H9 (cell line): Measurements from ENCODE around the gene AIF1L. TPM values are rescaled to one million over a fixed set of nuclear protein-coding genes. Genes with fewer than 3 reads are reported as not detected.

Source experiments
- DNase-seq: peaks from one replicate; pipeline ENCODE4 v3.0.0-alpha.2; 2017
- H2AFZ ChIP-seq: one replicate; pipeline ENCODE4 v1.6.1; 2013; ENCODE audit warnings: mild to moderate bottlenecking, low read length, control low read depth, moderate library complexity
- H2AK5ac ChIP-seq: 2 replicates; pipeline ENCODE4 v1.6.1; 2013; ENCODE audit warnings: low read length, control low read depth, mixed read lengths; ENCODE audit not compliant: insufficient read length
- H2BK120ac ChIP-seq: one replicate; pipeline ENCODE4 v1.6.1; 2013; ENCODE audit warnings: low read depth, mild to moderate bottlenecking, low read length, control low read depth, inconsistent platforms; ENCODE audit not compliant: poor library complexity, severe bottlenecking
- H2BK12ac ChIP-seq: 2 replicates; pipeline ENCODE4 v1.6.1; 2013; ENCODE audit warnings: low read length, control low read depth, mixed read lengths, low read depth; ENCODE audit not compliant: insufficient read length
- H2BK15ac ChIP-seq: 2 replicates; pipeline ENCODE4 v1.6.1; 2013; ENCODE audit warnings: low read depth, low read length, control low read depth
- H2BK20ac ChIP-seq: one replicate; pipeline ENCODE4 v1.6.1; 2013; ENCODE audit warnings: low read depth, mild to moderate bottlenecking, low read length, control low read depth, inconsistent platforms; ENCODE audit not compliant: poor library complexity, severe bottlenecking
- H2BK5ac ChIP-seq: 2 replicates; pipeline ENCODE4 v1.6.1; 2013; ENCODE audit warnings: low read length, control low read depth, mixed read lengths; ENCODE audit not compliant: insufficient read length
- H3K14ac ChIP-seq: 2 replicates; pipeline ENCODE4 v1.6.1; 2013; ENCODE audit warnings: low read length, control low read depth; ENCODE audit not compliant: insufficient read depth
- H3K18ac ChIP-seq: 2 replicates; pipeline ENCODE4 v1.6.1; 2013; ENCODE audit warnings: low read depth, mild to moderate bottlenecking, mixed read lengths, low read length, control low read depth; ENCODE audit not compliant: insufficient read length
- H3K23ac ChIP-seq: 2 replicates; pipeline ENCODE4 v1.6.1; 2013; ENCODE audit warnings: low read length, control low read depth, mixed read lengths, low read depth; ENCODE audit not compliant: insufficient read length
- H3K23me2 ChIP-seq: 2 replicates; pipeline ENCODE4 v1.6.1; 2013; ENCODE audit warnings: low read depth, mild to moderate bottlenecking, mixed read lengths, low read length, control low read depth; ENCODE audit not compliant: insufficient read length, poor library complexity, severe bottlenecking
- H3K27ac ChIP-seq: 2 replicates; pipeline ENCODE4 v1.5.1; 2013; ENCODE audit warnings: low read length, control low read depth, mixed read lengths, low read depth; ENCODE audit not compliant: insufficient read length
- H3K27me3 ChIP-seq: 2 replicates; pipeline ENCODE4 v1.6.1; 2013; ENCODE audit warnings: low read length, control low read depth, inconsistent platforms; ENCODE audit not compliant: insufficient read depth
- H3K4ac ChIP-seq: 2 replicates; pipeline ENCODE4 v1.6.1; 2013; ENCODE audit warnings: low read depth, mild to moderate bottlenecking, control low read depth, inconsistent platforms, low read length, moderate library complexity
- H3K4me1 ChIP-seq: 2 replicates; pipeline ENCODE4 v1.6.1; 2013; ENCODE audit warnings: low read length, control low read depth, inconsistent platforms; ENCODE audit not compliant: insufficient read depth
- H3K4me2 ChIP-seq: 2 replicates; pipeline ENCODE4 v1.6.1; 2013; ENCODE audit warnings: low read length, control low read depth, mixed read lengths; ENCODE audit not compliant: insufficient read length, insufficient read depth
- H3K56ac ChIP-seq: 2 replicates; pipeline ENCODE4 v1.6.1; 2013; ENCODE audit warnings: low read depth, mild to moderate bottlenecking, mixed read lengths, low read length, control low read depth; ENCODE audit not compliant: insufficient read length
- H3K79me1 ChIP-seq: 2 replicates; pipeline ENCODE4 v1.6.1; 2013; ENCODE audit warnings: low read depth, mild to moderate bottlenecking, moderate library complexity, low read length, control low read depth, inconsistent platforms; ENCODE audit not compliant: insufficient read depth, poor library complexity, severe bottlenecking
- H3K79me2 ChIP-seq: 2 replicates; pipeline ENCODE4 v1.6.1; 2013; ENCODE audit warnings: low read length, control low read depth, inconsistent platforms; ENCODE audit not compliant: insufficient read depth
- H3K9ac ChIP-seq: 2 replicates; pipeline ENCODE4 v1.6.1; 2013; ENCODE audit warnings: low read length, control low read depth, mixed read lengths; ENCODE audit not compliant: insufficient read length; ENCODE audit errors: extremely low read depth
- H3K9me3 ChIP-seq: one replicate; pipeline ENCODE4 v1.6.1; 2013; ENCODE audit warnings: low read depth, low read length, inconsistent platforms; ENCODE audit not compliant: control insufficient read depth
- H3T11ph ChIP-seq: one replicate; pipeline ENCODE4 v1.6.1; 2013; ENCODE audit warnings: mild to moderate bottlenecking, low read length, control low read depth, inconsistent platforms
- H4K20me1 ChIP-seq: one replicate; pipeline ENCODE4 v1.6.1; 2013; ENCODE audit not compliant: control insufficient read depth, insufficient read length, insufficient read depth
- H4K5ac ChIP-seq: 2 replicates; pipeline ENCODE4 v1.6.1; 2013; ENCODE audit warnings: low read depth, mild to moderate bottlenecking, mixed read lengths, low read length, control low read depth; ENCODE audit not compliant: insufficient read length
- H4K8ac ChIP-seq: replicated peaks from 2 replicates; pipeline ENCODE4 v1.6.1; 2013; ENCODE audit warnings: low read length, control low read depth, mixed read lengths, low read depth; ENCODE audit not compliant: insufficient read length
- H4K91ac ChIP-seq: 2 replicates; pipeline ENCODE4 v1.6.1; 2013; ENCODE audit warnings: low read depth, mild to moderate bottlenecking, moderate library complexity, mixed read lengths, low read length, control low read depth; ENCODE audit not compliant: insufficient read length
- H3K27ac Mint-ChIP-seq, 3 experiments: 2 replicates in 2 of 3; 3 replicates in 1 of 3; pipeline ENCODE4 v1.8.0; 2020 to 2021; ENCODE audit warnings: mixed read lengths in 3 of 3, mild to moderate bottlenecking in 1 of 3, moderate library complexity in 1 of 3
- H3K27me3 Mint-ChIP-seq: 2 replicates; pipeline ENCODE4 v1.8.0; 2021; ENCODE audit warnings: low read depth, mild to moderate bottlenecking, moderate library complexity, mixed read lengths
- H3K36me3 Mint-ChIP-seq, 3 experiments: 2 replicates in 2 of 3; 3 replicates in 1 of 3; pipeline ENCODE4 v1.8.0; 2020 to 2021; ENCODE audit warnings: low read depth in 3 of 3, mixed read lengths in 3 of 3; ENCODE audit not compliant: insufficient read depth in 1 of 3
- H3K4me1 Mint-ChIP-seq, 2 experiments: 2 replicates each; pipeline ENCODE4 v1.8.0; 2020; ENCODE audit warnings: mixed read lengths in 2 of 2
- H3K4me3 Mint-ChIP-seq, 2 experiments: 2 replicates in 1 of 2; 3 replicates in 1 of 2; pipeline ENCODE4 v1.8.0; 2020 to 2021; ENCODE audit warnings: mild to moderate bottlenecking in 2 of 2, mixed read lengths in 2 of 2, moderate library complexity in 1 of 2
- H3K9me3 Mint-ChIP-seq, 2 experiments: 2 replicates in 1 of 2; 3 replicates in 1 of 2; pipeline ENCODE4 v1.8.0; 2020; ENCODE audit warnings: mild to moderate bottlenecking in 2 of 2, mixed read lengths in 2 of 2, moderate library complexity in 1 of 2
- WGBS: extraction: QIAGEN DNeasy Blood & Tissue Kit; methylation state at CpG from one replicate; pipeline ENCODE4 v1.1.7; 2013; ENCODE audit warnings: missing lambda C conversion rate, low lambda C conversion rate, mixed read lengths; ENCODE audit not compliant: insufficient read length; ENCODE audit errors: extremely low coverage; 5-methylcytosine and 5-hydroxymethylcytosine counted together
- total RNA-seq: library from RNA; stranded (reverse); gene quantifications from 2 replicates; pipeline ENCODE4 v1.2.1, GENCODE V29; 2021
- TF ChIP-seq, protein P1 (sequence below): fragments of 200-600 bp; sonication (generic); conservative IDR thresholded peaks from 3 replicates; pipeline ENCODE4 v1.8.0; 2021; ENCODE audit warnings: antibody characterized with exemption, mild to moderate bottlenecking

Gene AIF1L
- total RNA-seq, 1 experiment from 2014 or later: 122 TPM

DNA sequence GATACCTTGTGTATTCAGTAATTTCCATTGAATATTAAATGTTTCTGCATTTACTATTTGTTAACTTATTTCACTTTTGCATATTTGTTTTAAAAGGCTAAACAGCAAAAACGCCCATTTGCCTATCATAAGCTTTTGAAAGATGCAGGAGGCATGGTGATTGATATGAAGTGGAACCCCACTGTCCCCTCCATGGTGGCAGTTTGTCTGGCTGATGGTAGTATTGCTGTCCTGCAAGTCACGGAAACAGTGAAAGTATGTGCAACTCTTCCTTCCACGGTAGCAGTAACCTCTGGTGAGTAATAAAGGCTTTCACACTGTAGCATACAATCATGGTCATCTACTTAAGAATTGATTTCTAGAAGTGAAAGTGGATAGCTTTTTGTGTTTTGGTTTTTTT is 32.9 kb downstream of the AIF1L start:
- Mint-ChIP-seq H3K27me3 (no peaks in the 10 kb centered on the region), H3K9me3 (no peaks in the 10 kb centered on the region; a peak in 1 of 5 replicates), H3K27ac (no peak overlapping the region), H3K4me1 (peaks cover 10 to 13% of the 10 kb centered on the region in 2 experiments), H3K4me3 (no peak overlapping the region), H3K36me3 (peaks cover 34 to 63% (median 59%) of the 10 kb centered on the region in 3 experiments)
- no peak overlapping the region for H2AFZ ChIP-seq
- no peak overlapping the region for H3K23ac ChIP-seq
- peaks cover 10% of the 10 kb centered on the region for H3K23me2 ChIP-seq
- H3K4me2 ChIP-seq: no peak overlapping the region
- no peak overlapping the region for H3K14ac ChIP-seq
- DNase-seq: no peak
- no peak overlapping the region for H2BK120ac ChIP-seq
- H2BK5ac ChIP-seq: no peak overlapping the region
- no peaks in the 10 kb centered on the region for H3K27me3 ChIP-seq
- H3K9ac ChIP-seq: no peak overlapping the region
- H3K56ac ChIP-seq: no peak overlapping the region
- no peak overlapping the region for H2AK5ac ChIP-seq
- no peak overlapping the region for H2BK15ac ChIP-seq
- no CpG with 5 or more reads among the region's 3 CpGs for WGBS
- no peaks in the 10 kb centered on the region for H3K9me3 ChIP-seq
- no peak overlapping the region for H2BK12ac ChIP-seq
- TF ChIP-seq, protein P1, sequence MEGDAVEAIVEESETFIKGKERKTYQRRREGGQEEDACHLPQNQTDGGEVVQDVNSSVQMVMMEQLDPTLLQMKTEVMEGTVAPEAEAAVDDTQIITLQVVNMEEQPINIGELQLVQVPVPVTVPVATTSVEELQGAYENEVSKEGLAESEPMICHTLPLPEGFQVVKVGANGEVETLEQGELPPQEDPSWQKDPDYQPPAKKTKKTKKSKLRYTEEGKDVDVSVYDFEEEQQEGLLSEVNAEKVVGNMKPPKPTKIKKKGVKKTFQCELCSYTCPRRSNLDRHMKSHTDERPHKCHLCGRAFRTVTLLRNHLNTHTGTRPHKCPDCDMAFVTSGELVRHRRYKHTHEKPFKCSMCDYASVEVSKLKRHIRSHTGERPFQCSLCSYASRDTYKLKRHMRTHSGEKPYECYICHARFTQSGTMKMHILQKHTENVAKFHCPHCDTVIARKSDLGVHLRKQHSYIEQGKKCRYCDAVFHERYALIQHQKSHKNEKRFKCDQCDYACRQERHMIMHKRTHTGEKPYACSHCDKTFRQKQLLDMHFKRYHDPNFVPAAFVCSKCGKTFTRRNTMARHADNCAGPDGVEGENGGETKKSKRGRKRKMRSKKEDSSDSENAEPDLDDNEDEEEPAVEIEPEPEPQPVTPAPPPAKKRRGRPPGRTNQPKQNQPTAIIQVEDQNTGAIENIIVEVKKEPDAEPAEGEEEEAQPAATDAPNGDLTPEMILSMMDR: no peak
- no peak overlapping the region for H3K27ac ChIP-seq
- H4K8ac ChIP-seq: no peak overlapping the region
- no peak overlapping the region for H4K5ac ChIP-seq
- no peaks in the 10 kb centered on the region for H3K4me1 ChIP-seq
- no peak overlapping the region for H2BK20ac ChIP-seq
- no peak overlapping the region for H4K91ac ChIP-seq
- no peak overlapping the region for H3T11ph ChIP-seq
- H4K20me1 ChIP-seq: no peaks in the 10 kb centered on the region
- peaks cover 7% of the 10 kb centered on the region for H3K79me1 ChIP-seq
- H3K79me2 ChIP-seq: peaks cover 6% of the 10 kb centered on the region; the same call in 1 of the 2 replicates
- no peak overlapping the region for H3K4ac ChIP-seq
- no peak overlapping the region for H3K18ac ChIP-seq
